Smooth muscle cell of the brain vasculature (primary cell): ENCODE measurements around the gene ASGR1.
"Not testable (repeated sequence)": the region's sequence is repeated elsewhere in the genome, so short reads cannot be mapped to it uniquely, and the experiment has no call there.

Experiments used
- DNase-seq: peaks from one replicate; pipeline ENCODE4 v3.0.0-alpha.2; 2012; ENCODE audit warnings: low read depth, low spot score

The ASGR1 gene

DNA sequence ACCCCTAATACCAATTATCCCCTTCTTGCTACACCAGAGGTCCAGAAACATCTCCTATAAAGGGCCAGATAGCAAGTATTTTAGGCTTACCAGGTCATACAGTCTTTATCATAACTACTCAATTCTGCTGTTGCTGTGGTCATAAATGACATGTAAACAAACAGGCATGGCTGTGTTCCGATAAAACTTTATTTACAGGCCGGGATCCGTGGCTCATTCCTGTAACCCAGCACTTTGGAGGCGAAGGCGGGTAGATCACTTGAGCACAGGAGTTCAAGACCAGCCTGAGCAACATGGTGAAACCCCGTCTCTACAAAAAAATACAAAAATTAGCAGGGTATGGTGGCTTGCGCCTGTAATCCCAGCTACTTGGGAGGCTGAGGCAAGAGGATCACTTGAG is 12.3 kb downstream of the ASGR1 start:
- no peak for DNase-seq

- DNase-seq: not testable (repeated sequence)
Measured at GRCh38 chr17:7159571-7159970, 19.6 kb downstream of the ASGR1 start.

GRCh38 chr17:7158424-7158823 is 20.7 kb downstream of the ASGR1 start:
- DNase-seq: not testable (repeated sequence)

GRCh38 chr17:7156342-7156940 is 22.7 kb downstream of the ASGR1 start:
- no peak for DNase-seq

GRCh38 chr17:7147772-7148171 is 31.4 kb downstream of the ASGR1 start:
- no peak for DNase-seq

- DNase-seq: no peak
Measured at GRCh38 chr17:7146115-7146514, 33.1 kb downstream of the ASGR1 start.

- DNase-seq: no peak
Measured at GRCh38 chr17:7144213-7144612, 35.0 kb downstream of the ASGR1 start.

GRCh38 chr17:7141824-7142223 is 37.3 kb downstream of the ASGR1 start:
- DNase-seq: no peak

- DNase-seq: no peak
Measured at GRCh38 chr17:7139400-7139799, 39.8 kb downstream of the ASGR1 start.

DNA sequence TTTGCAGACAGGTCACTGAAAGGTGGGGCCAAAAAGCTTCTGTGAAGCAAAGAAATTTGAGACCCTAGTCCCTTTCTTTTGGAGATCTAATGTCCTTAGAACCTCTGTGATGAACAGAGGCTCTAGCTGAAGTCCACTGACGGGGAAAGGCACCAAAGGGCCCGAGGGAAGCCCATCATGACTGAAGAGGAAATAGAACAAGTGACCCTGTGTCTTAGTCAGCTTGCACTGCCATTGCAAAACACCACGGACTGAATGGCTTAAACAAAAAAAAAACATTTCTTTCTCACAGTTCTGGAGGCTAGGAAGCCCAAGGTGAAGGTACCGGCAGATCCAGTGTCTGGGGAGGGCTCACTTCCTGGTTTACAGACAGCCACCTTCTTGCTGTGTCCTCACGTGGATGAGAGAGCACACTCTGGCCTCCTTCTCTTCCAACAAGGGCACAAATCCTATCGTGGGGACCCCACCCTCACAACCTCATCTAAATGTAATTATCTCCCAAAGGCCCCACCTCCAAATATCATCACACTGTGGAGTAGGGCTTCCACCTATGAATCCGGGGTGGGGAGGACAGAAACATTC is 40.3 kb downstream of the ASGR1 start:
- DNase-seq: no peak

GRCh38 chr17:7137171-7137943 is 41.8 kb downstream of the ASGR1 start:
- no peak for DNase-seq

- DNase-seq: peak; percentile 32
Measured at GRCh38 chr17:7136266-7136877, 42.8 kb downstream of the ASGR1 start.

GRCh38 chr17:7133916-7134315 is 45.3 kb downstream of the ASGR1 start:
- DNase-seq: no peak

GRCh38 chr17:7133424-7133823 is 45.7 kb downstream of the ASGR1 start:
- no peak for DNase-seq

GRCh38 chr17:7132511-7133094 is 46.6 kb downstream of the ASGR1 start:
- no peak for DNase-seq

GRCh38 chr17:7131423-7131791 is 47.8 kb downstream of the ASGR1 start:
- no peak for DNase-seq

DNA sequence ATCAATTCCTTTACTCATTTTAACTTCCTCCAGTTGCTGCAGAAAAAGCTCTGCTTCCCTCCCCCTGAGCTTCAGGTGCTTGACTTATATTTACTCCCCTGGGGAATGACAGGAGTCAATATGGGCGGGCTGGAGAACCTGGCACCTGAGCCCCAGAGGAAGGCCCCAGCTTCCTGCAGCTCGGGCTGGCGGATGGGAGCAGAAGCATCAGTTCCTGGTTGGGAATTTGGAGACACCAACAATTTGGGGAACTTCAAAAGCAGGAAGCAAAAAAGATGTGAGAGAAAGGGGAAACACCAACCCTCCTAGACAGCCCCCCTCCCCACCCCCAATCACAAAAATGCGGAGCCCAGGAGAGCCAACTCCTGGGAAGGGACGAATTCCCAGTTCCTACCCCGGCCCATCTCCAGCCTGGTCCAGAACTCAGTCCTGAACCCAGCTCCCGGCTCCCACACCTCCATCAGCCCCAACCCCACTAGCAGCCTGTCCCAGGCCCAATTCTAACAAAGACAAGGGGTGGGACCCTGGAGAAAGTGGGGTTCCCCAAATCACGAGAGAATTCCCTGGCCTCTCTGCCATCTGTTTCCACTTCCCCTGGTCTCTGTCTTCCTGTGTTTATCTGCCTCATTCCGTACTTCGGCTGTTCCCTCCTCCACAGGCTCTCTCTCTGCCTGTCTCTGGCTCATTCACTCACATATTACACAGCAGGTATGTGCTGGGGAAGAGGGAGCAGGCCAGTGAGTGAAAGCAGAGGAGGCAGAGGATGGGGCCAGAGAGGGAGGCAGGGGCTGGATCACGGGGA is 48.3 kb downstream of the ASGR1 start:
- no peak for DNase-seq

- no peak for DNase-seq
Measured at GRCh38 chr17:7129311-7129710, 49.9 kb downstream of the ASGR1 start.

- DNase-seq: no peak
Measured at GRCh38 chr17:7128160-7128559, 51.0 kb downstream of the ASGR1 start.

- DNase-seq: not testable (repeated sequence)
Measured at GRCh38 chr17:7127501-7127900, 51.7 kb downstream of the ASGR1 start.

DNA sequence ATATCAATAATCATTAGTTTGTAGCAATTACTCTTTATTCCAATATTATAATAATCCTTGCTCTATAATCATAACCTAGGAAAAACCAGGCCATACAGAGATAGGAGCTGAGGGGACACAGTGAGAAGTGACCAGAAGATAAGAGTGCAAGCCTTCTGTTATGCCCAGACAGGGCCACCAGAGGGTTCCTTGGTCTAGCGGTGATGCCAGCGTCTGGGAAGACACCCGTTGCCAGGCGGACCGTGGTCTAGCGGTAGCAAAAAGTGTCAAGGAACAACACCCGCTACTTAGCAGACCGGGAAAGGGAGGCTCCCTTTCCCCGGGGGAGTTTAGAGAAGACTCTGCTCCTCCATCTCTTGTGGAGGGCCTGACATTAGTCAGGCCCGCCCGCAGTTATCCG is 52.8 kb downstream of the ASGR1 start:
- not testable (repeated sequence) for DNase-seq
